ENCODE results near the gene RMND5B.

Gene RMND5B

DNA sequence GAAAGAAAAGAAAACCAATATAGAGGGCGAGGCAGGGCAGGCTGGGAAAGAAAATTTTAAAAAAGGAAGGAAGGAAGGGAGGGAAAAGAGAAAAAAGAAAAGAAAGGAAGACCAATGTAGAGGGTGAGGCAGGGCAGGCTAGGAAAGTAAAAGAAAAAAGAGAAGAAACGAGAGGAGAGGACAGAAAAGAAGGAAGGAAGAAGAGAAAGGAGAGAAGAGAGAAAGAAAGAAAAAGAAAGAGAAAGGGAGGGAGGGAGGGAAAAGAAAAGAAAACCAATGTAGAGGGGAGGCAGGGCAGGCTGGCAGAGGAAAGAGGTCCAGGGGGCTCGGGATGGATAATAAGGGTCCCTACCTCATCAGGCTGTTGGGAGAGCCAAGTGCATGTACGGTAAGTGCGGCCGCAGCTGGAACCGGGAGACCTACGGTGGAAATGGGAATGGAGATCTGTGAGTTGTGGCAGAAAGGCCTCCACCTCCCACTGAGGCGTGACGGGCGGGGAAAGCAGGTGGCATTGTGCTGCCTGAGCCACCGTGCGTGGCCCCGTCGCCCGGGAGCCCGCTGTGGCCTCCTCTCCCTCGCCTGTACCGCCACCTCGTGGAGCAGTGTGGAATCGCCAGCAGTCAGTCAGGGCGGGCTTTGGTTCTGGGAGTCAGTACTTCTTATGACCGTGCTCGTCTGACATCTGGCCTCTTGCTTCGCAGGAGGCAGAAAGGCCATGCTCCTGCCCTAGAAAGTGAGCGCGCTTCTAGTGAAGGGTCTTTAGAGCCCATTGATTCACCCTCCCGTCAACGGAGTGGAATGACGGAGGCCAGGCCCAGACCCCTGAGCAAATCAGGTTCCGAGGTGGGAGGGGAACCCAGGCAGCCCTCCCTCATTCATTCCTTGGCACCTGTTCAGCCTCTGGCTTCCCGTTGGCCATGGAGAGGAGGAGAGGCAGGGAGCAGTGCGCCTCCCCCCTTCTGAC, 33.2 kb downstream of the RMND5B start:
- H3K9ac ChIP-seq (ENCODE audit: insufficient read length) = no peak overlapping the region
- H3K36me3 ChIP-seq (ENCODE audit: insufficient read depth, low read length) = no peaks in the 10 kb centered on the region
- no peak for TF ChIP-seq POLR2AphosphoS5 (IDR thresholded peaks at IDR 0.05; ENCODE audit: borderline replicate concordance, low read depth, low read length)
- TF ChIP-seq EZH2 (IDR thresholded peaks at IDR 0.05) = no peak
- no peak for TF ChIP-seq FOXP2 (optimal IDR thresholded peaks at IDR 0.05; ENCODE audit: control extremely low read depth, extremely low read length, insufficient read depth)
- DNase-seq (ENCODE audit: low read depth, low spot score) = no peak
- no peak overlapping the region for H3K27ac ChIP-seq
- H3K4me3 ChIP-seq = peak overlapping the region; percentile 56
- H3K9me3 ChIP-seq (ENCODE audit: low read depth, low read length) = no peaks in the 10 kb centered on the region

GRCh38 chr5:178165581-178165980, 34.8 kb downstream of the RMND5B start:
- Histone ChIP-seq H3K9me3 (ENCODE audit: low read depth, low read length) (no peaks in the 10 kb centered on the region), H3K36me3 (ENCODE audit: insufficient read depth, low read length) (no peaks in the 10 kb centered on the region), H3K27ac (no peak overlapping the region), H3K9ac (ENCODE audit: insufficient read length) (no peak overlapping the region), H3K4me3 (no peak overlapping the region)
- TF ChIP-seq EZH2 (IDR thresholded peaks at IDR 0.05) = no peak
- TF ChIP-seq POLR2AphosphoS5 (IDR thresholded peaks at IDR 0.05; ENCODE audit: borderline replicate concordance, low read depth, low read length) = no peak
- no peak for TF ChIP-seq FOXP2 (optimal IDR thresholded peaks at IDR 0.05; ENCODE audit: control extremely low read depth, extremely low read length, insufficient read depth)
- no peak for DNase-seq (ENCODE audit: low read depth, low spot score)

GRCh38 chr5:178170455-178170854, 39.6 kb downstream of the RMND5B start:
- no peaks in the 10 kb centered on the region for H3K9me3 ChIP-seq (ENCODE audit: low read depth, low read length)
- no peak overlapping the region for H3K27ac ChIP-seq
- H3K9ac ChIP-seq (ENCODE audit: insufficient read length) = no peak overlapping the region
- TF ChIP-seq POLR2AphosphoS5 (IDR thresholded peaks at IDR 0.05; ENCODE audit: borderline replicate concordance, low read depth, low read length) (no peak), FOXP2 (optimal IDR thresholded peaks at IDR 0.05; ENCODE audit: control extremely low read depth, extremely low read length, insufficient read depth) (no peak), EZH2 (IDR thresholded peaks at IDR 0.05) (no peak)
- no peak for DNase-seq (ENCODE audit: low read depth, low spot score)
- no peaks in the 10 kb centered on the region for H3K36me3 ChIP-seq (ENCODE audit: insufficient read depth, low read length)
- no peak overlapping the region for H3K4me3 ChIP-seq

- TF ChIP-seq POLR2AphosphoS5 (IDR thresholded peaks at IDR 0.05; ENCODE audit: borderline replicate concordance, low read depth, low read length) (no peak), FOXP2 (optimal IDR thresholded peaks at IDR 0.05; ENCODE audit: control extremely low read depth, extremely low read length, insufficient read depth) (no peak), EZH2 (IDR thresholded peaks at IDR 0.05) (no peak)
- H3K4me3 ChIP-seq = no peak overlapping the region
- no peak overlapping the region for H3K27ac ChIP-seq
- no peak for DNase-seq (ENCODE audit: low read depth, low spot score)
- no peaks in the 10 kb centered on the region for H3K36me3 ChIP-seq (ENCODE audit: insufficient read depth, low read length)
- H3K9me3 ChIP-seq (ENCODE audit: low read depth, low read length) = no peaks in the 10 kb centered on the region
- H3K9ac ChIP-seq (ENCODE audit: insufficient read length) = no peak overlapping the region
Observed at GRCh38 chr5:178174456-178174855, 43.6 kb downstream of the RMND5B start.

- no peak overlapping the region for H3K9ac ChIP-seq (ENCODE audit: insufficient read length)
- no peak overlapping the region for H3K27ac ChIP-seq
- no peak for TF ChIP-seq EZH2 (IDR thresholded peaks at IDR 0.05)
- no peak for TF ChIP-seq FOXP2 (optimal IDR thresholded peaks at IDR 0.05; ENCODE audit: control extremely low read depth, extremely low read length, insufficient read depth)
- TF ChIP-seq POLR2AphosphoS5 (IDR thresholded peaks at IDR 0.05; ENCODE audit: borderline replicate concordance, low read depth, low read length) = no peak
- H3K36me3 ChIP-seq (ENCODE audit: insufficient read depth, low read length) = no peaks in the 10 kb centered on the region
- no peak overlapping the region for H3K4me3 ChIP-seq
- no peak for DNase-seq (ENCODE audit: low read depth, low spot score)
- no peaks in the 10 kb centered on the region for H3K9me3 ChIP-seq (ENCODE audit: low read depth, low read length)
Observed at GRCh38 chr5:178176791-178177190, 46.0 kb downstream of the RMND5B start.

- Histone ChIP-seq H3K36me3 (ENCODE audit: insufficient read depth, low read length) (no peaks in the 10 kb centered on the region), H3K4me3 (no peak overlapping the region)
- TF ChIP-seq EZH2 (IDR thresholded peaks at IDR 0.05) (no peak), FOXP2 (optimal IDR thresholded peaks at IDR 0.05; ENCODE audit: control extremely low read depth, extremely low read length, insufficient read depth) (no peak), POLR2AphosphoS5 (IDR thresholded peaks at IDR 0.05; ENCODE audit: borderline replicate concordance, low read depth, low read length) (no peak)
Observed at GRCh38 chr5:178177569-178177968, 46.8 kb downstream of the RMND5B start.

DNA sequence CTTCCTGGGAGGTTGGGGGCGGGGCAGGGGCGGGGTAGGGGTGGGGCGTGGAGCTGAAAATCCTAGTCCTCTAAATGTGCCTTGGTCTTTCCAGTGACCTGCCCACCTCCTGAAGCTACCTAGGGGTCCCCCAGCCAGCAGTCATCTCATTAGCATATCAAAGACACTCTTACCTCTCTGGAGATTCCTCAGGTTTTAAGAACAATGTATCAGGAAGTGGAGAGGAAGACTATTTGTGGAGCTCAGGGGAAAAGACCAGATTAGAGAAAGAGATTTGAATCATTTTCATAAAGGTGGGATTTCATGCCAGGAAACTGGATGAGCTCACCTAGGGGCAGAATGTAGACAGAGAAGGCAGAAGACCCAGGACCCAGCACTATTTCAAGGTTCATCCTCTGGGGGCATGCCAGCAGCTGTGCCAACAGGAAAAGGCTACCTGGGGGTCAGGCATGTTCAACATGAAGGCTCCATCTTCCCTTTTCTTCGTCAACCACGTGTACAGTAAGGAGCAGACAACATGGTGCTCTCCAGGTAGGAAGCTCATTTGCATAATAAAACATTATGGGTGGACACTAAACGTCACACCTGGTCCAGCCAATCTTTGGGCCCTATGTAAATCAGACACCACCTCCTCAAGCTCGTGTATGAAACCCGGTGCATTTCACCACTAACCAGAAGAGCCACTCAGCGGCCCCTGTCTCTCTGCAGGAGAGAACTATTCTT, 49.5 kb downstream of the RMND5B start:
- no peak overlapping the region for H3K4me3 ChIP-seq
- TF ChIP-seq POLR2AphosphoS5 (IDR thresholded peaks at IDR 0.05; ENCODE audit: borderline replicate concordance, low read depth, low read length) = no peak
- no peak for TF ChIP-seq FOXP2 (optimal IDR thresholded peaks at IDR 0.05; ENCODE audit: control extremely low read depth, extremely low read length, insufficient read depth)
- no peak for TF ChIP-seq EZH2 (IDR thresholded peaks at IDR 0.05)
- H3K27ac ChIP-seq = no peak overlapping the region
- DNase-seq (ENCODE audit: low read depth, low spot score) = no peak
- H3K9me3 ChIP-seq (ENCODE audit: low read depth, low read length) = no peaks in the 10 kb centered on the region
- H3K9ac ChIP-seq (ENCODE audit: insufficient read length) = no peak overlapping the region
- H3K36me3 ChIP-seq (ENCODE audit: insufficient read depth, low read length) = no peaks in the 10 kb centered on the region

More at GRCh38 chr5:178177569-178177968, 46.8 kb downstream of the RMND5B start:
- Histone ChIP-seq H3K27ac (no peak overlapping the region), H3K9ac (ENCODE audit: insufficient read length) (no peak overlapping the region), H3K9me3 (ENCODE audit: low read depth, low read length) (no peaks in the 10 kb centered on the region)
- DNase-seq (ENCODE audit: low read depth, low spot score) = no peak

- no peak overlapping the region for H3K27ac ChIP-seq
- no peak overlapping the region for H3K9ac ChIP-seq (ENCODE audit: insufficient read length)
- no peak overlapping the region for H3K4me3 ChIP-seq
- no peaks in the 10 kb centered on the region for H3K9me3 ChIP-seq (ENCODE audit: low read depth, low read length)
- TF ChIP-seq POLR2AphosphoS5 (IDR thresholded peaks at IDR 0.05; ENCODE audit: borderline replicate concordance, low read depth, low read length) (no peak), EZH2 (IDR thresholded peaks at IDR 0.05) (no peak), FOXP2 (optimal IDR thresholded peaks at IDR 0.05; ENCODE audit: control extremely low read depth, extremely low read length, insufficient read depth) (no peak)
- no peaks in the 10 kb centered on the region for H3K36me3 ChIP-seq (ENCODE audit: insufficient read depth, low read length)
- DNase-seq (ENCODE audit: low read depth, low spot score) = no peak
Observed at GRCh38 chr5:178182158-178182876, 51.5 kb downstream of the RMND5B start.
